ENCODE measurements around the gene CAMK1D. TPM values are rescaled to one million over a fixed set of nuclear protein-coding genes. Genes with fewer than 3 reads are reported as not detected.

CAMK1D gene
- total RNA-seq, 4 donors from 2014 or later: 0.55 to 2.2 (median 1.5) TPM

DNA sequence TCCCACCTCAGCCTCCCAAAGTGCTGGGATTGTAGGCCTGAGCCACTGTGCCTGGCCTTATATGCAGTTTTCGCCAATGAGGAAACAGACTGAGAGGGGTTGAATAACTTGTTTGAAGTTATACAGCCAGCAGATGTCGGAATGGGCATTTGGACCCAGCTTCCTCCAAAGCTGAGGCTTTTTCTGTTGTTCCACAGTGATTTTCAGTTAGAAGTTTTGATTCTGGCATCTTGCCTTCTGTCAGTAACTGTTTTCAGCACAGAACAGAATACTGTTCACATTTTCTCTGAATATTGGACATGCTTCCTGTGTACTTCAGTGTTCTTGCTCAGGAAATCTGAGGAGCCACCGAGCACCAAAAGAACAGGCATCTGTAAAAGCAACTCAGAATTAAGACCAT, 287.2 kb downstream of the CAMK1D start:
- in situ Hi-C loops (cut with MboI; ENCODE audit: low sequenced_read_pairs in 4 of 4): no loop called here
- DNase-seq: no peak

DNA sequence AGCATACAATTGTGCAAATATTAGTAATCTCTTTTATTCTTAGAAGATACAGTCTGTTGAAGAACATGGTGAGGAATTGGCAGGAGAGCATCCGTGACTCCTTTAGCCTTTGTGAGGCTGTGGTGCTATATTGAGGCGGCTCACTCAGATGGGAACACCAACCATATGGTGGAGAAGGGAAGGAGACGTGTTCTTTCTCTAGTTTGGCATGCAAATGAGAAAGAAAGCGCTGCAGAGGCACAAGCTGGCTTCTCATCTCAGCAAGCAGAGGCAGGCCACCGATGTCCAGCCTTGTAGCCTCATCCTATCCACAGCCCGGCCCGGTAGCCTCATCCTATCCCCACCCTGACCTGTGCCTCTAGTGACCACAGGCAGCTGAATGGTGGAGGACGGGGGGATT, 288.3 kb downstream of the CAMK1D start:
- H3K9me3 ChIP-seq: no peaks in the 10 kb centered on the region
- TF ChIP-seq, protein P1, sequence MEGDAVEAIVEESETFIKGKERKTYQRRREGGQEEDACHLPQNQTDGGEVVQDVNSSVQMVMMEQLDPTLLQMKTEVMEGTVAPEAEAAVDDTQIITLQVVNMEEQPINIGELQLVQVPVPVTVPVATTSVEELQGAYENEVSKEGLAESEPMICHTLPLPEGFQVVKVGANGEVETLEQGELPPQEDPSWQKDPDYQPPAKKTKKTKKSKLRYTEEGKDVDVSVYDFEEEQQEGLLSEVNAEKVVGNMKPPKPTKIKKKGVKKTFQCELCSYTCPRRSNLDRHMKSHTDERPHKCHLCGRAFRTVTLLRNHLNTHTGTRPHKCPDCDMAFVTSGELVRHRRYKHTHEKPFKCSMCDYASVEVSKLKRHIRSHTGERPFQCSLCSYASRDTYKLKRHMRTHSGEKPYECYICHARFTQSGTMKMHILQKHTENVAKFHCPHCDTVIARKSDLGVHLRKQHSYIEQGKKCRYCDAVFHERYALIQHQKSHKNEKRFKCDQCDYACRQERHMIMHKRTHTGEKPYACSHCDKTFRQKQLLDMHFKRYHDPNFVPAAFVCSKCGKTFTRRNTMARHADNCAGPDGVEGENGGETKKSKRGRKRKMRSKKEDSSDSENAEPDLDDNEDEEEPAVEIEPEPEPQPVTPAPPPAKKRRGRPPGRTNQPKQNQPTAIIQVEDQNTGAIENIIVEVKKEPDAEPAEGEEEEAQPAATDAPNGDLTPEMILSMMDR (IDR thresholded peaks at IDR 0.05 in 4 of 5, conservative IDR thresholded peaks at IDR 0.05 in 1 of 5): no peak
- TF ChIP-seq POLR2A (IDR thresholded peaks at IDR 0.05): no peak
- H3K27me3 ChIP-seq: no peaks in the 10 kb centered on the region
- ATAC-seq: no peak
- H3K4me3 ChIP-seq: no peak overlapping the region
- intact Hi-C loops (cut with DNase I; ENCODE audit: low total_unique reads): no loop called here
- DNase-seq: no peak
- in situ Hi-C loops (cut with MboI; ENCODE audit: low sequenced_read_pairs in 4 of 4): no loop called here
- H3K27ac ChIP-seq: no peak overlapping the region
- no peaks in the 10 kb centered on the region for H3K36me3 ChIP-seq
- no peaks in the 10 kb centered on the region for H3K4me1 ChIP-seq

More for the DNA sequence above, 287.2 kb downstream of the CAMK1D start:
- no peak overlapping the region for H3K4me3 ChIP-seq
- intact Hi-C loops (cut with DNase I; ENCODE audit: low total_unique reads): no loop called here
- H3K9me3 ChIP-seq: no peaks in the 10 kb centered on the region
- no peak for ATAC-seq
- H3K4me1 ChIP-seq: no peaks in the 10 kb centered on the region
- no peak for TF ChIP-seq POLR2A (IDR thresholded peaks at IDR 0.05)
- TF ChIP-seq, protein P1 (IDR thresholded peaks at IDR 0.05 in 4 of 5, conservative IDR thresholded peaks at IDR 0.05 in 1 of 5): no peak
- no peaks in the 10 kb centered on the region for H3K27me3 ChIP-seq
- no peak overlapping the region for H3K27ac ChIP-seq
- no peaks in the 10 kb centered on the region for H3K36me3 ChIP-seq

DNA sequence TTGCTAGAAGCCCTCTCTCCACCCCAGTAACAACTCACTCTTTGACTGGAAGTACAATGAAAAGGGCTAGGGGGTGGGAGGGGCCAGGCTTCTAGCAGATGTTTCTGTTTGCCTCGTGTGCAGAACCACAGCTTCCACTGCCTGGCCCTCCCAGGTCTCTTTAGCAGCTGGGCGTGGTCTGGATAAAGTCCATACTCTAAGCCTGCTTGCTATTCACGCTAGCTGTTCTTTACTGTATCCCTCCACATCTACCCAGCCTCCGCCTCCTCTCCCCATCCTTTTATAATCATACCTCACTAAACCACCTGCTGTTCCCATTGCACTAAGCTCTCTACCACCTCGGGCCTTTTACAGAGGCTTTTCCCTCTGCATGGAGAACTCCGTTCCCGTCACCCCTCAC, 288.8 kb downstream of the CAMK1D start:
- no peaks in the 10 kb centered on the region for H3K4me1 ChIP-seq
- in situ Hi-C loops (cut with MboI; ENCODE audit: low sequenced_read_pairs in 4 of 4): no loop called here
- intact Hi-C loops (cut with DNase I; ENCODE audit: low total_unique reads): no loop called here

DNA sequence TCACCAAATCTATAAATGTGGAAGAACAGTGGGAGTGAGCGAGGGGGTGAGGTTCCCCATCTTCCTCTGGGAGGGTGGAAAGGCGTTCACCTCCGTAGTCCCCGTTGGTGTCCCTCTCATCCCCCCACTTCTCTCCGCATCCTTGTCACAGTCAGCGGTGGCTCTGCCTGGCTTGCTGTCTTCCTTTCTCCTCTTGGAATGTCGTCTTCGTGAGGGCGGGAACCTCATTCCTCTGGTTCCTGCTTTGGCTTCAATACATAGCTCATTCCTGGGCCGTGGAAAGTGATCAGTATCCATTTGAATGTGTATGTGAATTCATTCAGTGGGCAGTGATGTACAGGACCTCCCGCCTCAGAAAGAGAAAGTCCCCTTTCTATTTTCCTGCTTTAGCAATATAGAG, 289.4 kb downstream of the CAMK1D start:
- ATAC-seq (no peak), DNase-seq (no peak)
- H3K36me3 ChIP-seq: no peaks in the 10 kb centered on the region
- TF ChIP-seq POLR2A (IDR thresholded peaks at IDR 0.05): no peak
- TF ChIP-seq, protein P1 (IDR thresholded peaks at IDR 0.05 in 4 of 5, conservative IDR thresholded peaks at IDR 0.05 in 1 of 5): no peak
- H3K4me3 ChIP-seq: no peak overlapping the region
- H3K9me3 ChIP-seq: no peaks in the 10 kb centered on the region
- H3K27ac ChIP-seq: no peak overlapping the region
- no peaks in the 10 kb centered on the region for H3K4me1 ChIP-seq
- in situ Hi-C loops (cut with MboI; ENCODE audit: low sequenced_read_pairs in 4 of 4) (no loop called here), intact Hi-C loops (cut with DNase I; ENCODE audit: low total_unique reads) (no loop called here)
- H3K27me3 ChIP-seq: no peaks in the 10 kb centered on the region

More for the DNA sequence above, 288.8 kb downstream of the CAMK1D start:
- Histone ChIP-seq H3K27me3 (no peaks in the 10 kb centered on the region), H3K9me3 (no peaks in the 10 kb centered on the region), H3K4me3 (no peak overlapping the region), H3K36me3 (no peaks in the 10 kb centered on the region), H3K27ac (no peak overlapping the region)
- no peak for TF ChIP-seq POLR2A (IDR thresholded peaks at IDR 0.05)
- TF ChIP-seq, protein P1 (IDR thresholded peaks at IDR 0.05 in 4 of 5, conservative IDR thresholded peaks at IDR 0.05 in 1 of 5): no peak
- ATAC-seq: no peak
- DNase-seq: no peak

Measured in gastrocnemius medialis (tissue), 4 donors.